HG02870 (cell line): ENCODE measurements around the gene ZRANB1.

Experiments used
- ATAC-seq: cut with Tn5 transposase; IDR thresholded peaks from one replicate; pipeline ENCODE4 v1.9.1; 2021; ENCODE audit warnings: mild to moderate bottlenecking, moderate library complexity; ENCODE audit not compliant: unreplicated experiment

ZRANB1 gene

GRCh38 chr10:125017547-125018298 lies 75.8 kb downstream of the ZRANB1 start:
- ATAC-seq: no peak

- ATAC-seq: no peak
Observed at GRCh38 chr10:125018576-125019143, 76.7 kb downstream of the ZRANB1 start.

GRCh38 chr10:125020386-125020785 lies 78.5 kb downstream of the ZRANB1 start:
- no peak for ATAC-seq

- no peak for ATAC-seq
Observed at GRCh38 chr10:125020871-125021270, 78.9 kb downstream of the ZRANB1 start.

GRCh38 chr10:125021686-125022344 lies 79.9 kb downstream of the ZRANB1 start:
- ATAC-seq: no peak

GRCh38 chr10:125022671-125023070 lies 80.7 kb downstream of the ZRANB1 start:
- ATAC-seq: no peak

GRCh38 chr10:125023255-125023654 lies 81.3 kb downstream of the ZRANB1 start:
- ATAC-seq: no peak

- no peak for ATAC-seq
Observed at GRCh38 chr10:125023862-125024496, 82.1 kb downstream of the ZRANB1 start.

- no peak for ATAC-seq
Observed at GRCh38 chr10:125024497-125025234, 82.7 kb downstream of the ZRANB1 start.

GRCh38 chr10:125025341-125025740 lies 83.4 kb downstream of the ZRANB1 start:
- no peak for ATAC-seq

GRCh38 chr10:125026036-125026931 lies 84.4 kb downstream of the ZRANB1 start:
- no peak for ATAC-seq

- no peak for ATAC-seq
Observed at GRCh38 chr10:125026974-125027735, 85.2 kb downstream of the ZRANB1 start.

- ATAC-seq: no peak
Observed at GRCh38 chr10:125027871-125028869, 86.2 kb downstream of the ZRANB1 start.

- no peak for ATAC-seq
Observed at GRCh38 chr10:125029584-125030242, 87.8 kb downstream of the ZRANB1 start.

GRCh38 chr10:125030567-125031197 lies 88.8 kb downstream of the ZRANB1 start:
- no peak for ATAC-seq

GRCh38 chr10:125032474-125033020 lies 90.6 kb downstream of the ZRANB1 start:
- no peak for ATAC-seq
